Endodermal cell (in vitro differentiated cells): ENCODE results near the gene ALG8. TPM values are rescaled to one million over a fixed set of nuclear protein-coding genes. Genes with fewer than 3 reads are reported as not detected.

Experiments used
- DNase-seq: peaks from one replicate; pipeline ENCODE4 v3.0.0-alpha.2; 2017
- H3K27ac ChIP-seq: 2 replicates; pipeline ENCODE4 v1.5.1; 2013; ENCODE audit warnings: mild to moderate bottlenecking, low read depth, low read length, moderate library complexity
- H3K27me3 ChIP-seq: 2 replicates; pipeline ENCODE4 v1.6.1; 2013; ENCODE audit warnings: mild to moderate bottlenecking, low read length, moderate library complexity; ENCODE audit not compliant: insufficient read depth, control insufficient read depth, poor library complexity, severe bottlenecking
- H3K36me3 ChIP-seq: 2 replicates; pipeline ENCODE4 v1.7.0; 2013; ENCODE audit warnings: mild to moderate bottlenecking, low read length, moderate library complexity; ENCODE audit not compliant: control insufficient read depth, insufficient read depth
- H3K4me1 ChIP-seq: one replicate; pipeline ENCODE4 v1.7.0; 2013; ENCODE audit warnings: low read length; ENCODE audit not compliant: control insufficient read depth, insufficient read depth
- H3K4me3 ChIP-seq: 2 replicates; pipeline ENCODE4 v1.5.1; 2013; ENCODE audit warnings: mild to moderate bottlenecking, low read length, moderate library complexity
- H3K9ac ChIP-seq: 2 replicates; pipeline ENCODE4 v1.6.1; 2013; ENCODE audit warnings: mild to moderate bottlenecking, low read length, moderate library complexity; ENCODE audit not compliant: poor library complexity, severe bottlenecking; ENCODE audit errors: extremely low read depth
- H3K9me3 ChIP-seq: 2 replicates; pipeline ENCODE4 v1.6.1; 2013; ENCODE audit warnings: mild to moderate bottlenecking, low read length, moderate library complexity; ENCODE audit not compliant: control insufficient read depth
- H3K27ac Mint-ChIP-seq: 2 replicates; pipeline ENCODE4 v1.8.0; 2020; ENCODE audit warnings: mixed read lengths
- H3K27me3 Mint-ChIP-seq: 2 replicates; pipeline ENCODE4 v1.8.0; 2021; ENCODE audit warnings: mild to moderate bottlenecking, mixed read lengths; ENCODE audit not compliant: insufficient read depth
- H3K36me3 Mint-ChIP-seq: 2 replicates; pipeline ENCODE4 v1.8.0; 2020; ENCODE audit warnings: low read depth, mixed read lengths
- H3K4me1 Mint-ChIP-seq: 2 replicates; pipeline ENCODE4 v1.8.0; 2020; ENCODE audit warnings: mixed read lengths
- H3K4me3 Mint-ChIP-seq: 2 replicates; pipeline ENCODE4 v1.8.0; 2020; ENCODE audit warnings: mild to moderate bottlenecking, moderate library complexity, mixed read lengths
- H3K9me3 Mint-ChIP-seq: 2 replicates; pipeline ENCODE4 v1.8.0; 2020; ENCODE audit warnings: mild to moderate bottlenecking, mixed read lengths
- CTCF ChIP-seq: fragments of 200-600 bp; sonication (generic); conservative IDR thresholded peaks from 2 replicates; pipeline ENCODE4 v1.5.0; 2021; ENCODE audit warnings: antibody characterized with exemption, mild to moderate bottlenecking
- WGBS, 2 experiments: methylation state at CpG; one replicate each; pipeline versions ENCODE4 v1.1.5 to v1.1.7; 2013; ENCODE audit warnings: missing lambda C conversion rate in 2 of 2, mixed read lengths in 1 of 2; ENCODE audit not compliant: insufficient coverage in 1 of 2, insufficient read length in 1 of 2; 5-methylcytosine and 5-hydroxymethylcytosine counted together
- total RNA-seq, 2 donors: library from RNA; stranded (reverse); fragmentation: NEBNext Ultra II Directional in 1 of 2; extraction: Animal tissue kit (Norgen Biotek cat#: 25700) in 1 of 2; gene quantifications; 2 replicates in 1 of 2; 3 replicates in 1 of 2; pipeline ENCODE4 v1.2.1, GENCODE V29; 2021

ALG8 gene
- total RNA-seq, 2 donors from 2014 or later: 72.1 to 81.4 TPM

DNA sequence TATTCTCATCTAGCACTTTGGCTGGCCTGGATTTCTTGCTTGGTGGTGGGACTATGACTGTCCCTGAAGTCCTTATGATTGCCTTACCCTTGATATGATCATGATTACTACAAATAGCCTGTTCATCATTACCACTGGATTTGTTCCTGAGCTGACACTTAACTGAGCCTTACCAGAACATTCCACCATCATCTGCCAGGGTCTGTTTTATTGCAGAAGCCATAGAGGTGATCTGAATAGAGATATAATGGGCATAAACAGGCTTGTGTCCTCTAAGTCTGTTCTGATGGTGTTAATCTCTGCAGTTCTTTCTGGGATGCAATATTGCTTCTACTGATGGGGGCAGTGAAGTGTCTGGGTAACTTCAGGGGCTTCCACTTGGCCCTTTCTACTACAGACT, 12.4 kb upstream of the ALG8 start:
- Histone ChIP-seq H3K4me1 (no peaks in the 10 kb centered on the region), H3K9ac (no peak overlapping the region), H3K27ac (no peak overlapping the region), H3K4me3 (no peak overlapping the region), H3K36me3 (no peaks in the 10 kb centered on the region), H3K9me3 (no peaks in the 10 kb centered on the region), H3K27me3 (no peaks in the 10 kb centered on the region)
- no peak for TF ChIP-seq CTCF
- Mint-ChIP-seq H3K27me3 (no peaks in the 10 kb centered on the region), H3K4me1 (no peaks in the 10 kb centered on the region), H3K4me3 (no peak overlapping the region), H3K9me3 (no peaks in the 10 kb centered on the region), H3K27ac (no peak overlapping the region), H3K36me3 (peaks cover 5% of the 10 kb centered on the region)
- DNase-seq: no peak

- Mint-ChIP-seq H3K27ac (no peak overlapping the region), H3K36me3 (peaks cover 5% of the 10 kb centered on the region)
These were observed 11.3 kb upstream of the ALG8 start for GRCh38 chr11:78150754-78151153.

GRCh38 chr11:78150346-78150745, 10.9 kb upstream of the ALG8 start:
- H3K4me3 ChIP-seq: no peak overlapping the region
- H3K27me3 ChIP-seq: no peaks in the 10 kb centered on the region
- H3K4me1 ChIP-seq: no peaks in the 10 kb centered on the region
- no peaks in the 10 kb centered on the region for H3K9me3 ChIP-seq
- H3K27ac Mint-ChIP-seq: no peak overlapping the region
- no peaks in the 10 kb centered on the region for H3K9me3 Mint-ChIP-seq
- no peaks in the 10 kb centered on the region for H3K4me1 Mint-ChIP-seq
- H3K4me3 Mint-ChIP-seq: no peak overlapping the region
- H3K36me3 ChIP-seq: no peaks in the 10 kb centered on the region
- DNase-seq: no peak
- peaks cover 5% of the 10 kb centered on the region for H3K36me3 Mint-ChIP-seq
- H3K9ac ChIP-seq: no peak overlapping the region
- no peaks in the 10 kb centered on the region for H3K27me3 Mint-ChIP-seq
- TF ChIP-seq CTCF: no peak
- WGBS, 2 experiments: 82 to 92% methylated on average over 3 to 4 of the region's 4 CpGs
- no peak overlapping the region for H3K27ac ChIP-seq

More at GRCh38 chr11:78150754-78151153, 11.3 kb upstream of the ALG8 start:
- Histone ChIP-seq H3K27me3 (no peaks in the 10 kb centered on the region), H3K27ac (no peak overlapping the region), H3K4me1 (no peaks in the 10 kb centered on the region), H3K9ac (no peak overlapping the region), H3K9me3 (no peaks in the 10 kb centered on the region), H3K36me3 (no peaks in the 10 kb centered on the region), H3K4me3 (no peak overlapping the region)
- no peaks in the 10 kb centered on the region for H3K27me3 Mint-ChIP-seq
- no peaks in the 10 kb centered on the region for H3K4me1 Mint-ChIP-seq
- TF ChIP-seq CTCF: no peak
- H3K4me3 Mint-ChIP-seq: no peak overlapping the region
- H3K9me3 Mint-ChIP-seq: no peaks in the 10 kb centered on the region
- DNase-seq: no peak
